ENCODE measurements around the gene TTC33. TPM values are rescaled to one million over a fixed set of nuclear protein-coding genes. Genes with fewer than 3 reads are reported as not detected.

The TTC33 gene
- total and polyA plus RNA-seq, 2 experiments from 2014 or later, result 8.0 to 9.0 TPM

- no peak for DNase-seq
- Histone ChIP-seq H3K9ac (no peak overlapping the region), H3K4me3 (no peak overlapping the region), H3K4me2 (ENCODE audit: unreplicated experiment) (no peak overlapping the region), H3K9me2 (ENCODE audit: insufficient read depth) (no peaks in the 10 kb centered on the region), H3K9me3 (ENCODE audit: low read depth) (no peaks in the 10 kb centered on the region), H3K27me3 (replicated peaks; ENCODE audit: insufficient read depth) (no peaks in the 10 kb centered on the region), H3K4me1 (ENCODE audit: insufficient read depth) (peaks cover 21% of the 10 kb centered on the region), H3F3A (ENCODE audit: insufficient read depth) (peaks cover 22% of the 10 kb centered on the region), H2AFZ (no peak overlapping the region), H4K20me1 (ENCODE audit: insufficient read depth) (no peaks in the 10 kb centered on the region), H3K27ac (no peak overlapping the region), H3K36me3 (ENCODE audit: low read depth) (no peaks in the 10 kb centered on the region), H3K79me2 (ENCODE audit: insufficient read depth) (no peaks in the 10 kb centered on the region)
- TF ChIP-seq EZH2 (IDR thresholded peaks at IDR 0.05; ENCODE audit: insufficient read depth, poor library complexity, severe bottlenecking) (no peak), EZH2phosphoT487 (IDR thresholded peaks at IDR 0.05; ENCODE audit: insufficient read depth, low read depth) (no peak)
- in situ Hi-C loops (cut with MboI), result no loop called here
These were observed 205.3 kb downstream of the TTC33 start for GRCh38 chr5:40550481-40550880.

DNA sequence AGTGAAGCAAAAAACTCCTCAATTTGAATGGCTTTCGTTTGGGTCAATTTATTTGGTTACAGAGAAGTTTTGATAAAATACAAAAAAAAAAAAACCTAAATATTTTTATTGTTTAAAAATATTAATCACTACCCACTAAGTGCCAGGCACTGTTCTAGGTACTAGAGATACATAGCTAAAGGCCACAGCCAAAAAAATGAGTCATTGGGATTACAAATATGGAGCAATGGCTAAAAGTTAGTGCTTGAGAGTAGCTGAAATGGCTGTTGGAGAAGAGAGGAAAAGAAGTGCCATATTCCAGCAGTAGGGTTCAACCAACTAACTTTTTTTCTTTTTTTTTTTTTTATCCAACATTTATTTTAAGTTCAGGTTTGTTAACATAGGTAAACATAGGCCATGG lies 206.1 kb downstream of the TTC33 start:
- H3K4me3 ChIP-seq, result no peak overlapping the region
- H3K36me3 ChIP-seq (ENCODE audit: low read depth), result no peaks in the 10 kb centered on the region
- peaks cover 21% of the 10 kb centered on the region for H3K4me1 ChIP-seq (ENCODE audit: insufficient read depth)
- H4K20me1 ChIP-seq (ENCODE audit: insufficient read depth), result no peaks in the 10 kb centered on the region
- in situ Hi-C loops (cut with MboI), result no loop called here
- H3K79me2 ChIP-seq (ENCODE audit: insufficient read depth), result no peaks in the 10 kb centered on the region
- no peak overlapping the region for H3K27ac ChIP-seq
- 0% methylated on average over 1 of the region's 1 CpG for WGBS, 2 experiments (ENCODE audit: low coverage in 1 of 2, low lambda C conversion rate in 2 of 2, missing lambda C conversion rate in 2 of 2)
- peak; percentile 9 for DNase-seq
- no peak overlapping the region for H3K9ac ChIP-seq
- no peaks in the 10 kb centered on the region for H3K9me2 ChIP-seq (ENCODE audit: insufficient read depth)
- H3K9me3 ChIP-seq (ENCODE audit: low read depth), result no peaks in the 10 kb centered on the region
- H3K4me2 ChIP-seq (ENCODE audit: unreplicated experiment), result no peak overlapping the region
- H2AFZ ChIP-seq, result no peak overlapping the region
- H3K27me3 ChIP-seq (replicated peaks; ENCODE audit: insufficient read depth), result no peaks in the 10 kb centered on the region
- H3F3A ChIP-seq (ENCODE audit: insufficient read depth), result peaks cover 22% of the 10 kb centered on the region
- TF ChIP-seq EZH2 (IDR thresholded peaks at IDR 0.05; ENCODE audit: insufficient read depth, poor library complexity, severe bottlenecking) (no peak), EZH2phosphoT487 (IDR thresholded peaks at IDR 0.05; ENCODE audit: insufficient read depth, low read depth) (no peak)

GRCh38 chr5:40547994-40548575 lies 207.7 kb downstream of the TTC33 start:
- H3K9me2 ChIP-seq (ENCODE audit: insufficient read depth), result no peaks in the 10 kb centered on the region
- no peaks in the 10 kb centered on the region for H3K36me3 ChIP-seq (ENCODE audit: low read depth)
- no peak for TF ChIP-seq EZH2 (IDR thresholded peaks at IDR 0.05; ENCODE audit: insufficient read depth, poor library complexity, severe bottlenecking)
- TF ChIP-seq EZH2phosphoT487 (IDR thresholded peaks at IDR 0.05; ENCODE audit: insufficient read depth, low read depth), result no peak
- H3K79me2 ChIP-seq (ENCODE audit: insufficient read depth), result no peaks in the 10 kb centered on the region
- no peak for DNase-seq
- no peaks in the 10 kb centered on the region for H3K9me3 ChIP-seq (ENCODE audit: low read depth)
- peaks cover 22% of the 10 kb centered on the region for H3F3A ChIP-seq (ENCODE audit: insufficient read depth)
- H4K20me1 ChIP-seq (ENCODE audit: insufficient read depth), result no peaks in the 10 kb centered on the region
- H3K9ac ChIP-seq, result no peak overlapping the region
- WGBS, 2 experiments (ENCODE audit: low coverage in 1 of 2, low lambda C conversion rate in 2 of 2, missing lambda C conversion rate in 2 of 2), result 58 to 59% methylated on average over 3 of the region's 3 CpGs
- H2AFZ ChIP-seq, result no peak overlapping the region
- no peak overlapping the region for H3K4me3 ChIP-seq
- H3K27me3 ChIP-seq (replicated peaks; ENCODE audit: insufficient read depth), result no peaks in the 10 kb centered on the region
- in situ Hi-C loops (cut with MboI), result no loop called here
- H3K4me2 ChIP-seq (ENCODE audit: unreplicated experiment), result no peak overlapping the region
- H3K4me1 ChIP-seq (ENCODE audit: insufficient read depth), result peaks cover 21% of the 10 kb centered on the region
- no peak overlapping the region for H3K27ac ChIP-seq

DNA sequence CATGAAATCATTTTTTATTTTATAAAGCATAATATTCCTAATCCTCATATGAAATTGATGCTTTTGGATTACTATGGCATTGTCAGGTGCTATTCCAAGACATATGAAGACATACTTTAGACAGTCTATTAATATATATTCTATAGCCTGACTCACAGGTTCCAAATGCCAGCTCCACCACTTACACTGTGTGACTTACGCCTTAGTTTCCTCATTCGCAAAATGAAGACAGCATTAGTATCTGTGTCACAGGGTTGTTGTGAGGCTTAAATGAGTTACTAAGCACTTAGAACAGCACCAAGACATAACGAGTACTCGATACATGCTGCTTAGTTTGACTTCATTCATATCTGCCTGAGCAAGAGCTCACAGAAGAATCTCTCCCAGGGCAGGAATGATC lies 208.2 kb downstream of the TTC33 start:
- H3K4me2 ChIP-seq (ENCODE audit: unreplicated experiment), result no peak overlapping the region
- no peaks in the 10 kb centered on the region for H3K27me3 ChIP-seq (replicated peaks; ENCODE audit: insufficient read depth)
- H2AFZ ChIP-seq, result no peak overlapping the region
- H3K27ac ChIP-seq, result no peak overlapping the region
- H4K20me1 ChIP-seq (ENCODE audit: insufficient read depth), result no peaks in the 10 kb centered on the region
- no peaks in the 10 kb centered on the region for H3K79me2 ChIP-seq (ENCODE audit: insufficient read depth)
- in situ Hi-C loops (cut with MboI), result no loop called here
- H3K36me3 ChIP-seq (ENCODE audit: low read depth), result no peaks in the 10 kb centered on the region
- DNase-seq, result no peak
- H3K4me1 ChIP-seq (ENCODE audit: insufficient read depth), result peaks cover 16% of the 10 kb centered on the region
- no peak overlapping the region for H3K4me3 ChIP-seq
- peaks cover 21% of the 10 kb centered on the region for H3F3A ChIP-seq (ENCODE audit: insufficient read depth)
- H3K9me2 ChIP-seq (ENCODE audit: insufficient read depth), result no peaks in the 10 kb centered on the region
- no peak overlapping the region for H3K9ac ChIP-seq
- no peak for TF ChIP-seq EZH2phosphoT487 (IDR thresholded peaks at IDR 0.05; ENCODE audit: insufficient read depth, low read depth)
- TF ChIP-seq EZH2 (IDR thresholded peaks at IDR 0.05; ENCODE audit: insufficient read depth, poor library complexity, severe bottlenecking), result no peak
- WGBS, 2 experiments (ENCODE audit: low coverage in 1 of 2, low lambda C conversion rate in 2 of 2, missing lambda C conversion rate in 2 of 2), result 89 to 92% methylated on average over 4 of the region's 4 CpGs
- H3K9me3 ChIP-seq (ENCODE audit: low read depth), result no peaks in the 10 kb centered on the region

- no peak overlapping the region for H3K9ac ChIP-seq
- H2AFZ ChIP-seq, result no peak overlapping the region
- no peak overlapping the region for H3K4me2 ChIP-seq (ENCODE audit: unreplicated experiment)
- no peaks in the 10 kb centered on the region for H3K79me2 ChIP-seq (ENCODE audit: insufficient read depth)
- no peaks in the 10 kb centered on the region for H3K4me1 ChIP-seq (ENCODE audit: insufficient read depth)
- DNase-seq, result no peak
- H3K27me3 ChIP-seq (replicated peaks; ENCODE audit: insufficient read depth), result 0 out of 2 replicates have a peak, but pooled peaks cover 7% of the 10 kb centered on the region
- H3K9me2 ChIP-seq (ENCODE audit: insufficient read depth), result no peaks in the 10 kb centered on the region
- no peaks in the 10 kb centered on the region for H3K9me3 ChIP-seq (ENCODE audit: low read depth)
- TF ChIP-seq EZH2phosphoT487 (IDR thresholded peaks at IDR 0.05; ENCODE audit: insufficient read depth, low read depth) (no peak), EZH2 (IDR thresholded peaks at IDR 0.05; ENCODE audit: insufficient read depth, poor library complexity, severe bottlenecking) (no peak)
- in situ Hi-C loops (cut with MboI), result no loop called here
- H3F3A ChIP-seq (ENCODE audit: insufficient read depth), result no peaks in the 10 kb centered on the region
- H4K20me1 ChIP-seq (ENCODE audit: insufficient read depth), result no peaks in the 10 kb centered on the region
- no peaks in the 10 kb centered on the region for H3K36me3 ChIP-seq (ENCODE audit: low read depth)
- H3K4me3 ChIP-seq, result no peak overlapping the region
- no peak overlapping the region for H3K27ac ChIP-seq
These were observed 215.5 kb downstream of the TTC33 start for GRCh38 chr5:40540301-40540700.

Measured in GM23248 (cell line).